GM19438 (cell line): ENCODE results near the gene CMIP.

Experiments
- ATAC-seq: cut with Tn5 transposase; IDR thresholded peaks from one replicate; pipeline ENCODE4 v1.9.1; 2021; ENCODE audit warnings: low read depth; ENCODE audit not compliant: unreplicated experiment

CMIP gene

DNA sequence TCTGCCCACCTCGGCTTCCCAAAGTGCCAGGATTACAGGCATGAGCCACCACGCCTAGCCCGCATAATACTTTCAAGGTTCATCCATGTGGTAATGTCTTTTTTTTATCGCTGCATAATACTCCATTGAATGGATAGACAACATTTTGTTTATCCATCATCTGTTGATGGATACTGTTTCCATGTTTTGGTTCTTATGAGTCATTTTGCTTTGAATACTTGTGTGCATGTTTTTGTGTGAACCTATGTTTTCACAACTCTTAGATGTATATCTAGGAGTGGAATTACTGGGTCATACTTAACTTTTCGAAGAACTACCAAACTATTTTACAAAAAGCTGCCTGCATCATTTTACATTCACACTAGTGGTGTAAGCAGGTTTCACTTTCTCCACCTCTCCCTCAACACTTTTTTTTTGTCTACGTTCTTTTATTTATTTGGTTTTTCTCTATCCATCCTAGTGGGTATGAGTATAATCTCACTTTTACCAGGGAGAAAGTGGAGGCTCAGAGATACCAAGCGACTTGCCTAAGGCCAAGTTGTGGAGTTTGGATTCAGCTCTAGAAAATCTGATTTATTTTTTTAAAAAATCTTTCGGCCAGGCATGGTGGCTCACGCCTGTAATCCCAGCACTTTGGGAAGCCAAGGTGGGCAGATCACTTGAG, 151.2 kb downstream of the CMIP start:
- ATAC-seq, result no peak

- no peak for ATAC-seq
Observed at GRCh38 chr16:81597079-81597658, 152.6 kb downstream of the CMIP start.

DNA sequence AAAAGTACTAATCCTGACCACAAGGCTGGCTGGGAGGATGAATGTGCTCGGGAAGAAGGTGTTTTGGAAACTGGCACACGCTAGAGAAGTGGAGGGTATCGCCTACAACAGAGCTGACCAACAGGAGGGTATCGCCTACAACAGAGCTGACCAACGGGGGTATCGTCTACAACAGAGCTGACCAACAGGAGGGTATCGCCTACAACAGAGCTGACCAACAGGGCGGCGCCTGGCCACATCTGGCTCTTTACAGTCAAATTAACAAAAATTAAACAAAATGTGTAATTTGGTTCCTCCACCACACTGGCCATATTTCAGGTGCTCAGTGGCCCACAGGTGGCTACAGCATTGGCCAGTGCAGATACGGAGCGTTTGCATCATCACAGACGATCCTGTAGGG, 153.5 kb downstream of the CMIP start:
- no peak for ATAC-seq

DNA sequence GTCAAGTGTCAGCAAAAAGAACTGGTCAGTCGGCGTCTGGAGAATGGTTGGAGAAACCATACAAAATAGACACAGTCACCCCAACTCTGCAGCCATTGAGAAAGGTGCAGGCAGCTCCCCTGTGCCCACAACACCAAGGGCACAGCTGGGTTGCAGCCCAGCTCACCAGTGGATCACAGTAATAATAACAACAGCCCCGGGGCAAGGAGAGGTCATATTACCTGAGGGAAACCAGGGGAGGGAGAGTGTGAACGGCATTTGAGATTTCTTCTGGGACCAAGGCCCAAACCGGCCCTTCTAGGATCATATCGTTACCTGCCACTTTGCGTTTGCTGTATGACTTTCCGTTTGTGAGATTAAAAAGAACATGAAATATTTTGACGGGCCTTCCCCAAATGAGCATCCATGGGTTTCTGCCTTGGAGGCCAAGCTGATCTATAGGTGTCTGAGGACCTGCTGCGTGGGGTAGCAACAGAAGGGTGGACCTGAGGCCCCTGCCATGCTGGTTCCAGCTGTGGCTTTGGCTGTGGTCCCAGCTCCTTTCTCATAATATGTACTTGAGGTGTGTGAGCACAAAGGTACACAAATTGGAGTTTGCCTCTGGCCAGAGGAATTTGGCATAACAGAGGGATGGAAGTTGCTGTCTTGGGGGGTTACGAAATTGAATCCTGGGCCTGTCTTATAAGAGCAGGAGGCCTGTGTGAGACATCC, 154.6 kb downstream of the CMIP start:
- no peak for ATAC-seq

GRCh38 chr16:81600275-81600674, 155.7 kb downstream of the CMIP start:
- no peak for ATAC-seq

- no peak for ATAC-seq
Observed at GRCh38 chr16:81601008-81601428, 156.4 kb downstream of the CMIP start.

DNA sequence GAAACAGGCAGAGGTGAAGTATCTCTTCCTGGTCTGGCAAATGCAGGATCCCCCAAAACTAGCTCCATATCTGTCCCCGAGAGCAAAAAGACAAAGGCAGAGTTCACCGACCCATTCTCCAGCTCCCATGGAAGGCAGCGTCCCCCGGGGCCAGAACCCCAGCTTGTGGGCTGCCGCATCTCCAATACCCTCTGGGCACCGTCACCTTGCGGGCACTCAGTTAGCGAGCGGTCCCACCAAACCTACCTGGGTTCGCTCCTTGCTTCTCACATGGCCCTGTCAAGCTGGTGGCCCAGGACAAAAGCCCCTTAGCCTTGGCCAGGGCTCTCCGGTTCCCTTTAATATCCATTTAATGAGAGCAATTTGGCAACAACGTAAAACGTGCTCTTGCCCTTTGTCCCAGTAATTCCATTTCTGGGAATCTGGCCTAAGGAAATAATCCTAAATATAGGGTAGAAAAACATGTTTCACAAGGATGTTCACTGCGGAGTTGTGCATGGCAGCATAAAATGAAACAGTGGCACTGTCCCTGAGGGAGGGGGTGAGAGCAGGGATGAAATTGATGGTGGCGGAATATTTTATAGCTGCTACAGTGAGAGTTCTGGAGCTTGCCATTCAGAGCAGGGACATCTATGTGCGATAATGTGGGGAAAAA, 157.1 kb downstream of the CMIP start:
- ATAC-seq, result no peak

GRCh38 chr16:81602256-81602776, 157.7 kb downstream of the CMIP start:
- no peak for ATAC-seq

GRCh38 chr16:81602792-81603191, 158.2 kb downstream of the CMIP start:
- ATAC-seq, result no peak

DNA sequence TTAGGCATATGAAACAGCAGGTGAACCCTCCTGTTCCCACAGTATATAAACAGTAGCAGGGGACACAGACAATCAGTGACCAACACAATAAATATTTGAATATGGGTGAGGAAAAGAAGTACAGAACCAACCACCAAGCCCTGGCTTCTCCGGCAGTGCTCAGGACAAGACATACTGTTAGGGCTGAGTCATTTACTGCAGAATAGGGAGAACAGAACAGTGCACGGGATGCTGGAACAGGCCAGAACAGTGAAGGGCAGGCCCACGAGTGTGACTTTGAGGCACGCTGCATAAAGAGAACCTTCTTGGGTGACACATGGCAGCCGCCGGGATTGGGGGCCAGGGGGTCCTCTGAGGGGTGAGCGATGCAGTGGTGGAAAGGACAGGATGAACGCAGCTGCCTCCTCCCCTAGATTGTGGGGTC, 160.4 kb downstream of the CMIP start:
- ATAC-seq, result no peak

DNA sequence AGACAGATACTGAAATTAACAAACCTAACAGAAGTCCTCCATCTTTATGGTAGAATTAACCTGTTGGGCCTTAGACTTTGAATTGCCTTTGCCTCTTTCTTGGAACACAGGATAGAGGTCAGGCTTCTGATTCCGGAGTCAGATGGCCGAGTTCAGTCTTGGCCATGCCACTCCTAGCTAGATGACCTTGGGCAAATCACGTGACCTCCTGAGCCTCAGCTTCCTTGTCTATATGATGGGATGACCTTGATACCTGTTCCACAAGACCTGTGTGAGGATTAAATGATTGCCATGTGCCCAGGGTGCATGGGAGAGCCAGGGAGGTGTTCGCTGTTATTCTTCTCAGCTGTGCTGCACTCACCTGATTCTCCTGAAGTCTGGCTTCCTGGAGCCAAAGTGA, 161.4 kb downstream of the CMIP start:
- no peak for ATAC-seq

- ATAC-seq, result no peak
Observed at GRCh38 chr16:81607006-81607405, 162.4 kb downstream of the CMIP start.

DNA sequence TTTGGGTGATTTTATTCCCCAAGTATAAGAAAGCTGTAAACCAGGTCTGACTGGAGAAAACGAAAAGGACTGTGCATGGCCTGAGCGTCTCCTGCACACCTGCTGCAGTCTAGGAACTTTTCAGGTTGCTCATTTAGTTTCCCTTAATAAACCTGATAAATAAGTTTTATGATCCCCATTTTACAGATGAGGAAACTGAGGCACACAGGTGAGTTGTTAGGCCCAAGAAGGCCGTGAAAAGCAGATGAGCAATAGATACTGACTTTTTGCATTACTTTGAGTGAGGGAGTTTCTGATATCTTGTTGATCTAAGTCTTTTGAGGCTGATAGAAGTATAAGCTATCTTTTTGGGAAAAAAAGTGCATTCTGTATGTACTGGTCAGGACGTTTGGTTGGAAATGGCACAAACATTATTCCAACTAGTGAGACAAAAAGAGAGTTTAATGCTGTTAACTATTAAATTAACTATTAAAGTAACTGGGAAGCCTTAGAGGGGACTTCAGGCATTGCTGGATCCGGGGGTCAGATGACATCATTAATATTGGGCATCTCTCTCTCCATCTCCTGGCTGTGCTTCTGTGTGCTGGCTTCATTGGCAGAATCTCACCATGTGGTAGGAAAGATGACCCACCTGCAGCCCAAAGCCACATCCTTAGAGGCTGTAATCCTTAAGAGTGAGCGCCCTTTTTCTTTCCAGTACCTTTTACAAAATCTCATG, 163.4 kb downstream of the CMIP start:
- no peak for ATAC-seq

DNA sequence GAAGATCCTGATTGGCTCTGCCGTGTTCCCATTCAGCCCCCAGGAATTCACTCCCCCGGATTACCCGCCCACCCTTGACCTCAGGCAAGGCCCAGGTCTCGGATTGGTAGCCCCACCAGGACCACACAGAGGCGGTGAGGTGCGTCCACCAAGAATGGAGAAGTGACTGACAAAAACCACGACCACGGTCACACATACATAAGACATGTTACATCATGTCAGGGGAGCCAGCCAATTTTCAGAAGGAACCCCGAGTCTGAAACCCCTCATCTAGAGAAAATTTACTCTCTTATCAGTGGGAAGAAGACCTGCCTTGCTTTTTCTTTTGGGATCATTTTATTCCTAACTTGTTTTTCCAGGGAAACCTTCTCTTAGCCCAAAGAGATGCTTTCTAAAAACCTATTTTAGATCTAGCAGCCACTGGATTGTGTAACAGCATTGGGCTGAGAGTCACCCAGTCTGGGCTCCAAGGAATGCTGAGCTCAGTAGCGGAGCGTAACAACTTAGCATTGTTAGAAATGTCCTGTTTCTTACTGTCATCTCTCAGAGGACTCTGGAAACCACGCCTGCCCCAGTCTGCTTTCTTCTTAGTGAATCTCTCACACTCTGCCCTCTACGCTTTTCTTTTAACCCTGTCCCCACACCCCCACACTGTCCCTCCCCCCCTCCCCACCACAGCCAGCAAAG, 164.1 kb downstream of the CMIP start:
- no peak for ATAC-seq

GRCh38 chr16:81609323-81609892, 164.8 kb downstream of the CMIP start:
- ATAC-seq, result no peak

DNA sequence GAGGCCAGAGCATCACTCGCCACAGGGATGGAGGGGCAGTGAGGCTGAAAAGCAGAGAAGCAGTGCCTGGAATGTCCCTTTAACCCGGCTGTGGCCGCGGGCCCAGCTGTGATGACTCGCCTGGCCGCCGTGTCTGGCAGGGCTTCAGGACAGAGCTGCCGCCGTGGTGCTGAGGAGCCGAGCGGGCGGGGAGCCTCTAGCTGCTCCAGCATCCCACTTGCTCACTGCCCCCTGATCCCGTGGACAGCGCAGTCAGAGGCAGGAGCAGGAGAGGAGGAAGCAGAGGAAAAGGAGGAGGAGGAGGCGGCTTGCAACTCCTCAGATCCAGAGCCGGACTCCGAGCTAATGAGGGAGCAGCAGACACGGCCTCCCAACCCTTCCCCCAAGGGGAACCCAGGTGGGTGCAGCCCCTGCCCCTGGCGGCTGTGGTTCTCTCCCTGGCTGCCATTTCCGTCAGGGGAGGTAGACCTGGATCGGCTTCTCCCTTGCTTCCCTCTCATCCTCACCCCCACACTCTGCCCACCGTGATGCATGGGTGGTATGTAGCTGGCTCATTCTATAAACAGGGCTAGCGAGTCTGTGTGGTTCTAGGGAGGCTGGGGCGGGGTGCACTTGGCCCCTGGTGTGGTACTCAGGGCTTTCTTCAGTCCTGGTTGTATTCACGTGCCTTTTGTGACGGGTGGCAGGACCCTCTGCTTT, 165.7 kb downstream of the CMIP start:
- ATAC-seq, result no peak

- no peak for ATAC-seq
Observed at GRCh38 chr16:81610936-81611335, 166.3 kb downstream of the CMIP start.

- no peak for ATAC-seq
Observed at GRCh38 chr16:81611721-81612120, 167.1 kb downstream of the CMIP start.
